Measurements from ENCODE around the gene ICA1L. TPM values are rescaled to one million over a fixed set of nuclear protein-coding genes. Genes with fewer than 3 reads are reported as not detected.

The ICA1L gene
- total and polyA plus RNA-seq, 2 of the 8 experiments (the other 6 are each of a cell fraction or from before 2014, with no cell fraction given) = 1.1 to 3.4 TPM

- Histone ChIP-seq H2BK20ac (ENCODE audit: low read length) (no peak overlapping the region), H2AFZ (ENCODE audit: low read length) (no peak overlapping the region), H4K20me1 (replicated peaks in 1 of 2; ENCODE audit: control insufficient read depth in 1 of 2, insufficient read depth in 2 of 2, low read length in 2 of 2) (no peaks in the 10 kb centered on the region), H2AK5ac (ENCODE audit: low read depth, low read length) (no peak overlapping the region), H3K4me2 (ENCODE audit: insufficient read depth in 1 of 2, low read depth in 2 of 2, low read length in 2 of 2) (no peak overlapping the region), H2BK120ac (replicated peaks; ENCODE audit: low read depth, low read length) (no peak overlapping the region), H3K27ac (ENCODE audit: low read depth, low read length) (no peak overlapping the region), H2BK15ac (ENCODE audit: low read length) (no peak overlapping the region), H3K4ac (replicated peaks; ENCODE audit: insufficient read length, low read depth, low read length) (no peak overlapping the region), H2BK5ac (ENCODE audit: low read depth, low read length) (no peak overlapping the region), H3K79me2 (ENCODE audit: control insufficient read depth in 1 of 2, insufficient read depth in 2 of 2, low read length in 2 of 2) (no peaks in the 10 kb centered on the region), H3K56ac (replicated peaks; ENCODE audit: insufficient read length, low read depth, low read length) (no peak overlapping the region), H3K27me3 (replicated peaks in 1 of 4; ENCODE audit: control insufficient read depth in 3 of 4, extremely low read depth in 1 of 4, insufficient read depth in 3 of 4, low read length in 3 of 4) (no peaks in the 10 kb centered on the region), H3K18ac (ENCODE audit: extremely low read depth, low read length) (no peak overlapping the region), H2BK12ac (ENCODE audit: low read depth, low read length) (no peak overlapping the region), H3K23ac (ENCODE audit: insufficient read length) (no peak overlapping the region), H3K14ac (ENCODE audit: insufficient read length) (no peak overlapping the region), H3K4me3 (ENCODE audit: extremely low read depth in 1 of 4, insufficient read depth in 2 of 4, low read depth in 3 of 4, low read length in 4 of 4) (no peak overlapping the region), H3K36me3 (ENCODE audit: control insufficient read depth in 2 of 4, insufficient read depth in 4 of 4, low read length in 3 of 4) (no peaks in the 10 kb centered on the region), H4K8ac (ENCODE audit: extremely low read depth, insufficient read depth, low read length) (no peak overlapping the region), H3K79me1 (ENCODE audit: low read depth, low read length) (no peaks in the 10 kb centered on the region), H3K9me3 (ENCODE audit: insufficient read depth in 2 of 2, low read depth in 1 of 2, low read length in 1 of 2) (no peaks in the 10 kb centered on the region), H3K23me2 (ENCODE audit: low read depth, low read length) (no peaks in the 10 kb centered on the region), H4K91ac (replicated peaks; ENCODE audit: insufficient read length, low read length) (no peak overlapping the region), H3K4me1 (replicated peaks in 1 of 4; ENCODE audit: control insufficient read depth in 3 of 4, insufficient read depth in 4 of 4, low read length in 3 of 4) (0 out of 7 replicates have a peak, but pooled peaks cover 0 to 2% (median 0%) of the 10 kb centered on the region in 4 experiments), H3K9ac (replicated peaks in 1 of 4; ENCODE audit: extremely low read depth in 1 of 4, low read depth in 3 of 4, low read length in 3 of 4) (no peak overlapping the region), H4K5ac (ENCODE audit: insufficient read length, low read depth, low read length) (no peak overlapping the region)
- DNase-seq (ENCODE audit: low read depth in 1 of 2, low spot score in 2 of 2) = no peak
- CTCF ChIA-PET (ENCODE audit: partially characterized antibody) = no interaction called here
- POLR2A ChIA-PET (ENCODE audit: partially characterized antibody) = interaction anchor here (1.2 kb wide), 1 partner anchor 480 kb away, joined by 3 read pairs; no protein-coding TSS in a partner anchor
- FAIRE-seq = no peak
- 88% methylated on average over 9 of the region's 9 CpGs; no CpG with 5 or more reads in 1 of the 2 experiments for WGBS, 2 experiments (ENCODE audit: extremely low coverage in 1 of 2, insufficient coverage in 1 of 2, insufficient read length in 1 of 2, insufficient replicate concordance in 2 of 2, low coverage in 1 of 2, low lambda C conversion rate in 2 of 2, missing lambda C conversion rate in 1 of 2)
- TF ChIP-seq CBX8 (IDR thresholded peaks at IDR 0.05; ENCODE audit: borderline replicate concordance, low read depth, low read length) (no peak), CBX5 (IDR thresholded peaks at IDR 0.05; ENCODE audit: low read depth, low read length) (no peak), MAFK (IDR thresholded peaks at IDR 0.05; ENCODE audit: low read depth, low read length) (no peak), SUZ12 (IDR thresholded peaks at IDR 0.05; ENCODE audit: low read length) (no peak), RXRA (IDR thresholded peaks at IDR 0.05; ENCODE audit: insufficient read depth, low read depth, low read length) (no peak), PHF8 (conservative IDR thresholded peaks at IDR 0.05; ENCODE audit: low read depth, low read length) (no peak), CREB1 (IDR thresholded peaks at IDR 0.05) (no peak), CHD1 (IDR thresholded peaks at IDR 0.05; ENCODE audit: low read depth, low read length) (no peak), SIRT6 (IDR thresholded peaks at IDR 0.05; ENCODE audit: low read length) (no peak), ZNF274 (IDR thresholded peaks at IDR 0.05; ENCODE audit: borderline replicate concordance, extremely low read depth, low read length) (no peak), KDM5A (IDR thresholded peaks at IDR 0.05; ENCODE audit: low read length) (no peak), RFX5 (IDR thresholded peaks at IDR 0.05; ENCODE audit: borderline replicate concordance, low read depth, low read length) (no peak), JUND (IDR thresholded peaks at IDR 0.05; ENCODE audit: low read length) (no peak)
These were observed 23.7 kb downstream of the ICA1L start for GRCh38 chr2:202847693-202848524.
